SK-N-SH treated with all-trans-retinoic acid at 6 μM for 48 hours (cell line): ENCODE measurements around the gene ELP4.

ENCODE experiments used
- ATAC-seq: fragments of 200-7000 bp; cut with Tn5 transposase; 3 replicates; pipeline ENCODE4 v1.9.1; 2020; ENCODE audit warnings: mild to moderate bottlenecking, moderate library complexity
- ARNTL ChIP-seq: fragments of 450-650 bp; formaldehyde crosslinking; IDR thresholded peaks from 2 replicates; pipeline ENCODE4 v1.5.0; 2020; ENCODE audit warnings: low read depth, mild to moderate bottlenecking, moderate library complexity, borderline replicate concordance
- BACH2 ChIP-seq: fragments of 250-450 bp; sonication (Bioruptor Pico); IDR thresholded peaks from 2 replicates; pipeline ENCODE4 v1.9.0; 2021; ENCODE audit warnings: mild to moderate bottlenecking, borderline replicate concordance
- ESRRG ChIP-seq: fragments of 250-450 bp; sonication (Bioruptor Pico); IDR thresholded peaks from 2 replicates; pipeline ENCODE4 v1.6.1; 2021; ENCODE audit warnings: mild to moderate bottlenecking
- GLIS3 ChIP-seq: fragments of 250-450 bp; sonication (Bioruptor Pico); IDR thresholded peaks from 2 replicates; pipeline ENCODE4 v1.5.0; 2020; ENCODE audit warnings: mild to moderate bottlenecking, moderate library complexity
- ISL1 ChIP-seq: fragments of 250-450 bp; sonication (Bioruptor Pico); IDR thresholded peaks from 2 replicates; pipeline ENCODE4 v2.1.2; 2022; ENCODE audit warnings: mild to moderate bottlenecking, moderate library complexity
- OSR1 ChIP-seq: fragments of 250-450 bp; sonication (Bioruptor Pico); IDR thresholded peaks from 2 replicates; pipeline ENCODE4 v1.8.0; 2022; ENCODE audit warnings: moderate library complexity, mild to moderate bottlenecking, inconsistent platforms
- PATZ1 ChIP-seq: fragments of 250-450 bp; sonication (Bioruptor Pico); IDR thresholded peaks from 2 replicates; pipeline ENCODE4 v1.8.0; 2020; ENCODE audit warnings: mild to moderate bottlenecking, moderate library complexity, borderline replicate concordance
- POU6F1 ChIP-seq: fragments of 250-450 bp; sonication (Bioruptor Pico); IDR thresholded peaks from 2 replicates; pipeline ENCODE4 v1.8.0; 2021; ENCODE audit warnings: low read depth, mild to moderate bottlenecking, moderate library complexity, borderline replicate concordance
- PPARA ChIP-seq: fragments of 250-450 bp; sonication (Bioruptor Pico); IDR thresholded peaks from 2 replicates; pipeline ENCODE4 v1.5.0; 2020; ENCODE audit warnings: mild to moderate bottlenecking, borderline replicate concordance
- RARB ChIP-seq: fragments of 250-450 bp; sonication (Bioruptor Pico); IDR thresholded peaks from 2 replicates; pipeline ENCODE4 v1.8.0; 2021; ENCODE audit warnings: mild to moderate bottlenecking, moderate library complexity
- SNAI2 ChIP-seq: fragments of 250-450 bp; sonication (Bioruptor Pico); IDR thresholded peaks from 2 replicates; pipeline ENCODE4 v1.5.0; 2020; ENCODE audit warnings: mild to moderate bottlenecking, moderate library complexity
- TCF4 ChIP-seq: fragments of 250-450 bp; sonication (Bioruptor Pico); IDR thresholded peaks from 2 replicates; pipeline ENCODE4 v1.8.0; 2021; ENCODE audit warnings: mild to moderate bottlenecking, moderate library complexity, borderline replicate concordance
- TOX ChIP-seq: fragments of 250-450 bp; sonication (Bioruptor Pico); IDR thresholded peaks from 2 replicates; pipeline ENCODE4 v1.8.0; 2021; ENCODE audit warnings: mild to moderate bottlenecking, moderate library complexity, borderline replicate concordance
- TSHZ2 ChIP-seq: fragments of 250-450 bp; sonication (Bioruptor Pico); IDR thresholded peaks from 2 replicates; pipeline ENCODE4 v1.5.0; 2020; ENCODE audit warnings: mild to moderate bottlenecking, moderate library complexity
- ZC3H10 ChIP-seq: fragments of 250-450 bp; sonication (Bioruptor Pico); IDR thresholded peaks from 2 replicates; pipeline ENCODE4 v1.5.1; 2021; ENCODE audit warnings: mild to moderate bottlenecking, moderate library complexity
- ZFP3 ChIP-seq: fragments of 250-450 bp; sonication (Bioruptor Pico); IDR thresholded peaks from 2 replicates; pipeline ENCODE4 v1.5.0; 2020; ENCODE audit warnings: mild to moderate bottlenecking, moderate library complexity
- ZFP30 ChIP-seq: fragments of 450-650 bp; formaldehyde crosslinking; IDR thresholded peaks from 2 replicates; pipeline ENCODE4 v1.5.0; 2022; ENCODE audit warnings: mild to moderate bottlenecking, moderate library complexity
- ZNF565 ChIP-seq: fragments of 450-650 bp; formaldehyde crosslinking; conservative IDR thresholded peaks from 2 replicates; pipeline ENCODE4 v1.5.0; 2020; ENCODE audit warnings: low read depth, mild to moderate bottlenecking, moderate library complexity
- ZNF70 ChIP-seq: fragments of 450-650 bp; formaldehyde crosslinking; IDR thresholded peaks from 2 replicates; pipeline ENCODE4 v1.5.0; 2020; ENCODE audit warnings: mild to moderate bottlenecking, moderate library complexity
- ZNF8 ChIP-seq: fragments of 450-650 bp; formaldehyde crosslinking; IDR thresholded peaks from 2 replicates; pipeline ENCODE4 v1.5.0; 2020; ENCODE audit warnings: mild to moderate bottlenecking, moderate library complexity
- TF ChIP-seq, protein P1 (sequence below): fragments of 250-450 bp; sonication (Bioruptor Pico); IDR thresholded peaks from 2 replicates; pipeline ENCODE4 v1.5.1; 2021; ENCODE audit warnings: mild to moderate bottlenecking, moderate library complexity

Gene ELP4

GRCh38 chr11:31812383-31813381, 303.1 kb downstream of the ELP4 start:
- no peak for TF ChIP-seq ZNF565 (CRISPR knock-in tag)
- TF ChIP-seq OSR1 (CRISPR knock-in tag): no peak
- ATAC-seq: peak; percentile 44

- no peak for ATAC-seq
- TF ChIP-seq ZFP30 (CRISPR knock-in tag) (no peak), SNAI2 (CRISPR knock-in tag) (no peak), ZC3H10 (CRISPR knock-in tag) (no peak), ZFP3 (CRISPR knock-in tag) (no peak), ISL1 (no peak), OSR1 (CRISPR knock-in tag) (no peak), RARB (CRISPR knock-in tag) (no peak)
These were observed 304.0 kb downstream of the ELP4 start for GRCh38 chr11:31813391-31814175.

- TF ChIP-seq, protein P1, sequence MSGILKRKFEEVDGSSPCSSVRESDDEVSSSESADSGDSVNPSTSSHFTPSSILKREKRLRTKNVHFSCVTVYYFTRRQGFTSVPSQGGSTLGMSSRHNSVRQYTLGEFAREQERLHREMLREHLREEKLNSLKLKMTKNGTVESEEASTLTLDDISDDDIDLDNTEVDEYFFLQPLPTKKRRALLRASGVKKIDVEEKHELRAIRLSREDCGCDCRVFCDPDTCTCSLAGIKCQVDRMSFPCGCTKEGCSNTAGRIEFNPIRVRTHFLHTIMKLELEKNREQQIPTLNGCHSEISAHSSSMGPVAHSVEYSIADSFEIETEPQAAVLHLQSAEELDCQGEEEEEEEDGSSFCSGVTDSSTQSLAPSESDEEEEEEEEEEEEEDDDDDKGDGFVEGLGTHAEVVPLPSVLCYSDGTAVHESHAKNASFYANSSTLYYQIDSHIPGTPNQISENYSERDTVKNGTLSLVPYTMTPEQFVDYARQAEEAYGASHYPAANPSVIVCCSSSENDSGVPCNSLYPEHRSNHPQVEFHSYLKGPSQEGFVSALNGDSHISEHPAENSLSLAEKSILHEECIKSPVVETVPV (CRISPR knock-in tag): no peak
- TF ChIP-seq PATZ1 (no peak), POU6F1 (CRISPR knock-in tag) (no peak), TSHZ2 (CRISPR knock-in tag) (no peak), PPARA (no peak), SNAI2 (CRISPR knock-in tag) (no peak), RARB (CRISPR knock-in tag) (no peak), ZNF8 (CRISPR knock-in tag) (no peak)
These were observed 304.8 kb downstream of the ELP4 start for GRCh38 chr11:31814176-31814868.

GRCh38 chr11:31815711-31816467, 306.3 kb downstream of the ELP4 start:
- ATAC-seq: no peak
- TF ChIP-seq ARNTL (CRISPR knock-in tag) (no peak), ZFP3 (CRISPR knock-in tag) (no peak), SNAI2 (CRISPR knock-in tag) (no peak), ZNF70 (no peak), GLIS3 (CRISPR knock-in tag) (no peak), PPARA (no peak), RARB (CRISPR knock-in tag) (no peak), ZNF8 (CRISPR knock-in tag) (no peak), ESRRG (no peak), ZFP30 (CRISPR knock-in tag) (no peak), OSR1 (CRISPR knock-in tag) (no peak), TOX (CRISPR knock-in tag) (no peak), ZC3H10 (CRISPR knock-in tag) (no peak), BACH2 (CRISPR knock-in tag) (no peak), TCF4 (CRISPR knock-in tag) (no peak), PATZ1 (no peak), ZNF565 (CRISPR knock-in tag) (no peak)

More at GRCh38 chr11:31814176-31814868, 304.8 kb downstream of the ELP4 start:
- no peak for ATAC-seq
